HG02943 (cell line): ENCODE results near the gene LETMD1.
"Not testable (repeated sequence)": the region's sequence is repeated elsewhere in the genome, so short reads cannot be mapped to it uniquely, and the experiment has no call there.

Source experiments
- ATAC-seq: cut with Tn5 transposase; IDR thresholded peaks from one replicate; pipeline ENCODE4 v1.9.1; 2021; ENCODE audit warnings: mild to moderate bottlenecking, low read depth, moderate library complexity; ENCODE audit not compliant: unreplicated experiment

Gene LETMD1

DNA sequence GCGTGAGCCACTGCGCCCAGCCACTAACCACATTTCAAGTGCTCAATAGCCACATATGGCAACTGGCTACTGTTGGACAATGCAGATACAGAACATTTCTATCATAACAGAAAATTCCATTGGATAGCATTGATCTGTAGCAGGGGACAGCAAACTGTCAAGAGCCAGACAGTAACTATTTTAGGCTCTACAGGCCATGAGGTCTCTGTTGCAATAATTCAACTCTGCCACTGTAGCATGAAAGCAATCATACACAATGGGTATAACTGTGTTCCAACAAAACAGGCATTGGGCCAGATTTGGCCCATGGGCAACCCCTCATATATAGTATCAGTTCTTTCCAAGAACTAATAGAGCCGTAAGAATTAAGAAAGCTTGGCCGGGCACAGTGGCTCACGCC is 27.3 kb downstream of the LETMD1 start:
- ATAC-seq, result no peak

DNA sequence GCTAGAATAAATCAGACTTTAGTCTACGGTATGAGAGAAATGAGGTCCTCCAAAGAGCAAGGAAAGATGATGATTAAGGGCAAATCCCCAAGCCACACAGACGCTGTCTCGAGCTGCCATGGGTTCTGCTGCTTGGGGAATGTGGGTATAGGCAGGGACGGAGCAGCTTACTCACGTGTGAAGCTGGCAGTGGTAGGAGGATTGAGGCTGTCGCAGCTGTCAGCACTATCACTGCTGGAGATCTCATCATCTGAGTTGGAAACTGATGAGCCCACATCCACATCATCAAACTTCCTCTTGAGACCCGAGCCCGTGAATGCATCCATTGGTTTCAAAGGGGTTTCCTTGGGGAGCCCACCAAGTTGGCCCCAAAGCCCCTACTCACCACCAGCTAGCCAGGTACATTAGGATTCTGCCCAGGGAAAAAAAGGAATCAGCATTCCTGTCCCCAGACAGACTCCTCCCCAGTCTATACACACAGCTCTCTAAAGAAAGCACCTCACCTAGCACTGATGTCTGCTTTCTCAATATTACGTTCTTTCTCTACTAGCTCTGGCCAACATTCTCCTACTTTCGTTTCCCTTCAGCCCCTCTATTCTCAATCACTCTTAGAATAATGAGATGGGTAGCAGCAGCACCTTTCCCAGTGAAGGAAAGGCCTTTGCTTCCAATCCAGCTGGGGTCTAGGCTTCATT is 28.3 kb downstream of the LETMD1 start:
- ATAC-seq, result no peak

DNA sequence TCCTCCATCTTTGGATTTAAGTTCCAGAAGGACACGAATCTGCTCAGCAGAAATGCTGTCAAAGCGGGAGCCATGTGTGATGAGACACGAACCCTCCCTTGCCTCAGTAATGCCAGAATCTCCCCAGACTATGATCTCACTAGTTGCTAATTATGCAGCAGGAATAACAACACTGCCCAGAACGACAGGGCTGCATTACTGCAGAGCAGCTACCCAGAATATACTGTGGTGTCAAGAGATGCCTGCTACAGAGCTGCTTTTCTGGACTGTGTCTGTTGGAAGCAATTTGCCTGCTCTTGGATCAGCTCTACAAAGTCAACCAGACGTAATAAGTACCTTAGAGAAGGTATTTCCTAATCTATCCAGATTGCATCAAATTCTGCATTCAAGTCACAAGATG is 29.8 kb downstream of the LETMD1 start:
- no peak for ATAC-seq

DNA sequence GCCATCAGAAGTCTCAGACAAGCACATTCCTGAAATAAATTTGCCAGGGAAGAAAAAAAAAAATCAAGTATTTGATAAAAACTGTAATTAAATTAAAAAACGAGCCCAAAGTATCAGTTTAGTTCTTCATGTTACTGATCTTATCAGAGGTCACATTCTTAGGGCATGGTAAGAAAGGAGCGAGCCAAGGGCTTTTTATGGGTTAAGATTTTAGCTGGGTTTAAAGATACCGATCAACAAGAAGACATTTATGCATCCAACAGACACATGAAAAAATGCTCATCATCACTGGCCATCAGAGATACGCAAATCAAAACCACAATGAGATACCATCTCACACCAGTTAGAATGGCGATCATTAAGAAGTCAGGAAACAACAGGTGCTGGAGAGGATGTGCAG is 30.2 kb downstream of the LETMD1 start:
- ATAC-seq, result not testable (repeated sequence)

DNA sequence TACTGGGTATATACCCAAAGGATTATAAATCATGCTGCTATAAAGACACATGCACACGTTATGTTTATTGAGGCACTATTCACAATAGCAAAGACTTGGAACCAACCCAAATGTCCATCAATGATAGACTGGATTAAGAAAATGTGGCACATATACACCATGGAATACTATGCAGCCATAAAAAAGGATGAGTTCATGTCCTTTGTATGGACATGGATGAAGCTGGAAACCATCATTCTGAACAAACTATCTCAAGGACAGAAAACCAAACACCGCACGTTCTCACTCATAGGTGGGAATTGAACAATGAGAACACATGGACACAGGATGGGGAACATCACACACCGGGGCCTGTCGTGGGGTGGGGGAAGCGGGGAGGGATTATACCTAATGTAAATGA is 30.7 kb downstream of the LETMD1 start:
- not testable (repeated sequence) for ATAC-seq

DNA sequence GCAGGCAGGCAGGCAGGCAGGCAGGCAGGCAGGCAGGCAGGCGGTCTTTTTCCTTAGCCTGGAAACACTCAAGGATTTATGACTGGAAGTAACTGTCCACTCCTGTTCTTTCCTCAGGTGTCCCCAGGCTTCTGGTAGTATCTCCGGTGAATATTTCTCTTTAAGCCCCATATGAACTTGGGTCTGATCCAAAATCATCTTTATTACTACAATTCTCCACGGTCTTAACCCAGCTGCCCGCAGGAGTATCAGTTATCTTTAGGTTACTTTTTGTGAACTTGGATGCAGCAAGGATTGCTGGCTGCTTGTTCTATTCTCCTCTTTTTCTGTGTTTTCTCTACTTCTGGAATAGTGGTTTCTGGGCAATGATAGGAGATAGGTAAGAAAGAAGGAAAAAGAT is 32.0 kb downstream of the LETMD1 start:
- no peak for ATAC-seq

DNA sequence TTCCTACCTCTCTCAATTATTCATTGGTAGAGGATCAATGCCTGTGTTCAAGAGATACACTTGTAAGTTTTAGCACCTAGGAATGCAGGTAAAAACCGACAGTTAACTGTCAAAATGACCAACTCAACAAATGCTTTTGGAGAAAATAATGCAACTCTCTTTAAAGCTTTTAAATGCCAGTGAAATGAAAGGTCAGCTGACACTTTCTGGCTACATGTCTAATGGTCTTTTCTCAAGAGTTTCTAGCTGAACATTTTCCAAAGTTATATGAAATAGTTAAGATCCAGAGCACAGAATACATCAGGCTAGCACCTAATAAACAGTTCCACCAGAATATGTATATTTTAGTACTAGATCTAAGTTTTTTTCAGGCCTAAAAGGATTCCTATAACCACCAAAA is 33.3 kb downstream of the LETMD1 start:
- no peak for ATAC-seq

DNA sequence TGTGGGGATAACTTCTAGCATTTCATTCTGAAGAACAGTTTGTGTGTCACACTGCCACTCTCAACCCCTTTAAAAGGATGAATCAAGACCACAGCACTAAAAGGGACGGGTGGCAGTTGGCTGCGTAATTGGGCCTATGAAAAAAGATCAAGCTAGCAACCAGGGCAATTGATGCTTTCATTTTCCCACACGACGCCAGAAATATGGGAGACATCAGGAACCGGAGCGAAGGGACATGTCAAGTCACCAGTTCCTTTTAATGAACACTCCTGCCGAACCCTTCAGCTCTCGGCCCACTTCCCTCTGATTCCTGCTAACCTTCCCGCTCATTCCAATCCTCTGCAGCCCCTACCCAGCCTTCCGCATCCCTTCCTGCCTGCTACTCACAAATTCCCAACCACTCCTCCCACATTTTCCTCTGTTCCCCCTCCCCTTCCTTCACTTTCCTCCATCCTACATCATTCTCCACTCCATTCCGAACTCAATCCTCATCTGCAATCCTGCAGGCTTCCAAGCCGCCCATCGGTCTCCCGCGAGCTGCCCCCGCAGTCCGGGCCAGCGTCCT is 34.5 kb downstream of the LETMD1 start:
- no peak for ATAC-seq

DNA sequence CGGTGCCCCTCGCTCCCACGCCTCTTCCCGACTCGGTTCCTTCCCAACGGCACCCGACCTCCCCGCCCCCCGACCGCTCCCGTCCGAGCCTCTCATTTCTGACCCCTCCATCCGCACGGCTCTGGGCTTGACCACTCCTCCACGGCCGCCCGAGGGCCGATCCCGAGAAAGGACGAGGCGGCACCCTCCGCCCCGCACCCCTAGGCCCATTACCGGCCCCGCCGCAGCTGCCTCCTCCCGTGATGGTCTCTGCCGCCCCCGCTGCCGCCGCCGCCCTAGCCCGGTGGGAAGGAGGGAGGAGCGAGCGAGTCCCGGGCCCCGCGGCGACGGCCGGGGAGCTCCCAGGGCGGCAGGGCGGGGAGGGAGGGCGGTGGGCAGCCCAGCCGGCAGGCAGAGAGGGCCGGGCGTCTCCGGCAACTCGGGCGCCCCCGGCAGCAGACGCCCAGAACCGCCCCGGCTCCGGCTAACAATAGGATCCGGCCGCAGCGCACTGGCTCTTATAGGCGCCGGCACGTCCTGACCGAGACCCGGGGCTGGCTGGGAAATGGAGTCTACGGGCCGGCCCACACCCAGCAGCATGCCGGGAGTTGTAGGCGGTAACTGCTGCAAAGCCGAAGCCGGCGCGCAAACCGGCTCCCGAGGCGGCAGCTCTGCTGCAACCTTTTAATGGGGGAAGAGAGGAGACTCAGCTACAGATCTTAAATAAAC is 35.2 kb downstream of the LETMD1 start, which contains the start of gene CSRNP2:
Gene CSRNP2, minus strand, starts transcription at position 471 of the 708 bp plus-strand sequence. CDS start 7,035 bp downstream, outside the sequence.
- ATAC-seq, result peak; percentile 88

DNA sequence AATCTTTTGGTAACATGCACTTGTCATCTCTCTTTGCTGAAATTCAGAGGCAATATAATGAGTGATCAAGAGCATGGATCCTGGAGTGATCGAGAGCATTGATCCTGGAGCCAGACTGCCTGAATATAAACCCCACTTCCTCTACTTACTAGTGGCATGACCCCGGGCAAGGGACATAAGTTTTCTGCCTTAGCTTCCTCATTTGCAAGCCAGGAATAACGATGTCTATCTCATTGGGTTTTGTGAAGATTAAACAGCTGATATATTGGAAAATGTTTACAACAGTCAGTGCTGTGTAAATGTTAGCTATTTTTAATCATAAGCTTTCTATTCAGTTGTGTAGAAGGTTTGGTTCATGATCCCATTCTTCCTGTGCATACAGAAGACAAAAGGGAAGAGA is 37.6 kb downstream of the LETMD1 start:
- ATAC-seq, result no peak

DNA sequence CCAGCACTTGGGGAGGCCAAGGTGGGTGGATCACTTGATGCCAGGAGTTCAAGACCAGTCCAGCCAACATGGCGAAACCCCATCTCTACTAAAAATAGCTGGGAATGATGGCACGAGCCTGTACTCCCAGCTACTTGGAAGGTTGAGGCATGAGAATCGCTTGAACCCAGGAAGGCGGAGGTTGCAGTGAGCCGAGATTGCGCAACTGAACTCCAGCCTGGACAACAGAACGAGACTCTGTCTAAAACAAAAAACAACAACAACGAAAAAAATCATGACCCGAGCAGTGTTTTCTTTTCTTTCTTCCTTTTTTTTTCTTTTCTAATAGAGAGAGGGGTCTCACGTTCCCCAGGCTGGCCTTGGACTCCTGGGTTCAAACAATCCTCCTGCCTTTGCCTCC is 38.8 kb downstream of the LETMD1 start:
- no peak for ATAC-seq

DNA sequence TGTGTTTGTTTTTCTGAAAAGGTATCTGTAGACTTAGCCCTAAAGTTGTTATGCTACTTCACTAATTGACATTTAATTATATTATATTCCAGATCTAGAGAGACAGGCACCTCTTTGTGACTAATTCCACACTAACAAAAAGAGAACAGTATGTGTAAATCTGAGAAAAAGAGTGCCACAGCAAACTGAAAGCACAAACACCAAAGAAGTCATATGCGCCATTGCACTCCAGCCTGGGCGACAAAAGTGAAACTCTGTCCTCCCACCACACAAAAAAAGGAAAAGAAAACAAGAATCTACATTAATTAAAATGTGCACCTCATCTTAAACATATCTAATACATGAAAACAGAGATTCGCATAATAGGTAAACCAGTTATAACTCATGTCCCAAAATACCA is 39.7 kb downstream of the LETMD1 start:
- no peak for ATAC-seq

DNA sequence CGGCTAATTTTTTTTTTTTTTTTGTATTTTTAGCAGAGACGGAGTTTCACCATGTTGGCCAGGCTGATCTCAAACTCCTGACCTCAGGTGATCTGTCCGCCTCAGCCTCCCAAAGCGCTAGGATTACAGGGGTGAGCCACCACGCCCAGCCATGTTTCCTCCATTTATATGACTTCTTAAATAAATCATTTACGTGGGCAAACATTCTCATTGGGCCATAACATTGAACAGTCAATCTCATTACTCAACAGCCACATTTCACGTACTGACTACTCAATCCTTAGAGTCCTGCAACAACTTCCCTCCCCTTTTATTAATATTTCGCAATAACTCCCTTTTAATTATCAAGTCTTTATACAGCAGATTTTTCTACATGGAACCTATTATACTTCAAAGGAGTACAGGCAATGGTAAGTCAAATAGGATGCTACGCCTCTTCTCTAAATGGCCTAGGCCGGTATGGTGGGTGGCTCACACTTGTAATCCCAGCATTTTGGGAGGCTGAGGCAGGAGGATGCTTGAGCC is 42.6 kb downstream of the LETMD1 start:
- no peak for ATAC-seq

DNA sequence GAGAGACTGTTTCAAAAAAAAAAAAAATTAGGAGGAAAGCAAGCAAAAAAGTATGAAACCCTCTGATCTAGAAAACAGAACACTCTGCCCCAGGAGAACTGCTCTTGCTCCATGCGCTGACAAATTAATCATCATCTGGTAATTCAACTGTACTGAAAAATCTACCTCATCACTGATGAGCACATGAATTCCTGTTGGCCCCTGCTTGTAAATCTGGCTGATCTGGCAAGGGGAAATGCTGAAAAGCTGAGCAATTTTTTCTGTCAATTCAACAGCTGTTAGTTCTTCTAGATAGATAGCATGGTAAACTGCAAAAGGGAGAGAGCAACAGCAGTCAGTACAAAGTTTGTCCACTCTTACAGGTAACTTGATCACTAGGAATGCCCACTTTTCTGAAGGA is 50.5 kb downstream of the LETMD1 start:
- ATAC-seq, result no peak

DNA sequence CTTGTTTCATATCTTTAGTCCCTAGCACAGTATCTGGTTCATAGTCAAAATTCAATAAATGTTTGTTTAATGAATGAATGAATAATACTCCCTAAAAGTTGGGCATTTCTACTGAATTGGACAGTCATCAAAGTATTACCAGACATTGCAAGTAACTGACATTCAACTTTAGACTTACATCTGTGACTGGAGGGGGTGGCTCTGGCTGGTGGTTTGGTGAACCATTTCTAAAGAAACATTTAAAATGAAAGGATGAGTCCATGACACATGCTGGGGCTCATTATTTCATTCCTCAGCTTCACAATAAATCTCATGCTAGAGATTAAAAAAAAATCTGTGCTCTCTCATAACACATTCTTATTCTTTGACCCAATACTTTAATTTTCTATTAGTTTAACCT is 55.9 kb downstream of the LETMD1 start:
- no peak for ATAC-seq

DNA sequence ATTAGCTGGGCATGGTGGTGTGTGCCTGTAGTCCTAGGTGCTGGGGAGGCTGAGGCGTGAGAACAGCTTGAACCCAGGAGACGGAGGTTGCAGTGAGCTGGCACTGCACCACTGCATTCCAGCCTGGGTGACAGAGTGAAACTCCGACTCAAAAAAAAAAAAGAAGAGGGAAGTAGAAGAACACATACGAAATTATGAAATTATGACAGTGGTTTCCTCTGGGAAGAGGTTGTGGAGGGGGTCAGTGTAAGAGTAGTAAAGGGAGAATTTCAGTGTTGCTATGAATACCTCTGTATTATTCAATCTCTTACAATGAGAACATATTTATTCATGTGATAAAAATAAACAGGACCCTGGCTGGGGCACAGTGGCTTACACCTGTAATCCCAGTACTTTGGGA is 60.0 kb downstream of the LETMD1 start:
- ATAC-seq, result no peak
